HG02840 (cell line): ENCODE results near the gene MYL9.

Source experiments
- ATAC-seq: cut with Tn5 transposase; IDR thresholded peaks from one replicate; pipeline ENCODE4 v1.9.1; 2021; ENCODE audit warnings: mild to moderate bottlenecking, moderate library complexity, moderate number of reproducible peaks; ENCODE audit not compliant: unreplicated experiment, low FRiP score

The MYL9 gene

DNA sequence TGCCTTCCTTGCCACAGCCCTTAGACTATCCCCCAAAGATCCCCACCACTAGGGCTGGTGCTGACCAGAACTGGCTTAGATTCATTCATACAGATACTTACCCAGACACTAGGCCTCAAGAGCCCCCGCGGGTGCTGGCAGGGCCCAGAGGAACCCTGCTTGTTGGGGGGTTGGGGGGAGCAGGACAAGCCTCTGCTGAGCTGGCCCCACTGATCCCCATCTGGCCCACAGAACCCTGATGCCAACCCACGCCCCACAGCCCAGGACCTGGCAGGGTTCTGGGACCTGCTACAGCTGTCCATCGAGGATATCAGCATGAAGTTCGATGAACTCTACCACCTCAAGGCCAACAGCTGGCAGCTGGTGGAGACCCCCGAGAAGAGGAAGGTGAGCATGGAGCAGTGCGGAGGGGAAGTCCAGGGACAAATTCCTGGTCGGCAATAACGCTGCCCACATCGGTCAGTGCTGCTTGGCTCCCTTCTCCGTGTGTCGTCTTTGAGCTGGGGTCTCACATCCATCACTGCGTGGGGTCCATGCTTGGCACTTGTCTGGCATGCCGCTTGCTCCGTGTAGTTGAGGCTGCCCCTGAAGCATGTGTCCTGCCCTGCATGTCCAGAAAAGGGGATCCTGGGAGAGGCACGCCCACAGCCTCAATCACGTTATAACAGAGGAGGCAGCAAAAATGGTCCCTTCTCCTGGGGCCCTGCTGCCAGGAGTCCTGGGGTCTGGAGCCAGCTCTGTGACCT, 15.5 kb upstream of the MYL9 start:
- ATAC-seq = no peak

DNA sequence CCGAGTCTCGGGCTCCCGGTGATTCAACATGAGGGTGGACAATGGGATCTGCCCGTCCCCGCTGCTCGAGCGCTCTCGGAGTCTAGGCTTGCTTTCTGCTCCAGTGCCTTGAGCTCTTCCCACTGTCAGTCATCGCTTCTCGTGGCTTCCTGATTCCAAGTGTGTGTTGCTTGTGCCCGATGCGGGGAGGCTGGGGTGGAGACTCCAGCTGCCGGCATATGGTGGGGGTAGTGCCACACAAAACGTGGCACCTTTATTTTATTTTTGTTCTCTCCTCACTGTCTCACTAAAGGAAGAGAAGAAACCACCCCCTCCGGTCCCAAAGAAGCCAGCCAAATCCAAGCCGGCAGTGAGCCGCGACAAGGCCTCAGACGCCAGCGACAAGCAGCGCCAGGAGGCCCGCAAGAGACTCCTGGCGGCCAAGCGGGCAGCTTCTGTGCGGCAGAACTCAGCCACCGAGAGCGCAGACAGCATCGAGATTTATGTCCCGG, 14.8 kb upstream of the MYL9 start:
- ATAC-seq = no peak

DNA sequence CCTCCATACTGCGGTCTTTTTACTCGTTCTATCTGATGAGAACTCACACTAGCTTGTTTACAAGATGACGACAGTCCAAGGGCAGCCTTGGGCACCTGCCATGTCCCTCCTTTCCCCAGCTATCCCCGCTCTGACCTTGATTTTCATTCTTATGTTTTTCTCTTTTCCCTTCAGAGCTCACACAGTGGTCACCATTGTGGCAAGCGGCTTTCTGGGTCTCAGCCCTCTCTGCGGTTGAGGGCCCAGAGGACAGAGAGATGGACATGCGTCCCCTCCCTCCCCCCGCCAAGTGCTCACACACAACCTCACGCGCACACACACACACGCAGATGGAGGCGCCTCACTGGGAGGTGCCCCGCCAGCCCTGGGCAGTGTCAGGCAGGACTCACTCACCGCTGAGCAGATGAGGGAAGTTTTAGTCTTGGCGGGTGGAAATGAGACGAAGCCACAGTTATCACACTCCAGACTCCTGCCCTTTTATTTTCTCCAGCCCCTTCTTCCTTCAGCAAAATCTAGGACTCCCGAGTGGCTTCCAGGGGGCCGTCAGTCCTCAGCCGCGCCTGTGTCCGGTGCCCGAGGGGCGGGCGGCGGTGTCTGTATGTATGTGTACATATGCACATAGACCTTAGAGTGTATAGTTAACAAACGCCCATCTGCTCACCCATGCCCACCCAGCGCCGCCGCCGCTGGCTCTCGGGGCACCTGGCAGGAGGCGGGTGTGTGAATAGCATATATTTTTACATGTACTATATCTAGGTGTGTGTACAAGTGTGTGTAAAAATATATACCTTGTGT, 13.8 kb upstream of the MYL9 start:
- ATAC-seq = no peak

DNA sequence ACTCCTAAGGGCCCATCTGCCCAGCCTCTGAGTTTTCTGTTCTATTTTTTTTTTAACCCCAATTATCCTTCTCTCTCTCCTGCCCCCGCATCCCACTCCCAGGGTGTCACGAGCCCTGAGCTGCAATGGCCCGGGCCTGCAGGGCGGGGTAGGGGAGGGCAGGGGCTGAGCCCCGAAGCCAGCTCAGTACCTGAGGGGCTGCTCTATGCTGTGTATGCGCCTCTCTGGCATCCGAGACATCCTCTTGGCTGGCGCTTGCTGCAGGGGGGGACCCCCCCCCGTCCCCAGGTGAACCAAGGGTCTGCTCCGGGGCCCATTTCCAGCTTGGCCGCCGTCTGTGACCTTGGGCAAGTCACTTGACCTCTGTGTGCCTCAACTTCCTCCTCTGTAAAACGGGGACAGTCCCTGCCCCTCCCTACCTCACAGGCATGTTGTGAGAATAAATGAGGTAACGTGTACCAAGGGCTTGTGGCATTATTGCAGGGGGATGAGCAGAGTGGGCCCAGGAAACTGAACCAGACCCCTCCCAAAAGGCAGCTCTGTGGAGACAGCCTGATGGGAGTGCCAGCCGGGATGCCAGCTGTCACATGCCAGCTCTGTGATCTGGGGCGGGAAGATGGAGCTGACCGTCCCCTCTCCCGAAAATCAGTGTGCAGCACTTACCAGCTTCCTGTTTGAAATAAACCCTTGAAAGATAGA, 13.0 kb upstream of the MYL9 start:
- ATAC-seq = no peak

DNA sequence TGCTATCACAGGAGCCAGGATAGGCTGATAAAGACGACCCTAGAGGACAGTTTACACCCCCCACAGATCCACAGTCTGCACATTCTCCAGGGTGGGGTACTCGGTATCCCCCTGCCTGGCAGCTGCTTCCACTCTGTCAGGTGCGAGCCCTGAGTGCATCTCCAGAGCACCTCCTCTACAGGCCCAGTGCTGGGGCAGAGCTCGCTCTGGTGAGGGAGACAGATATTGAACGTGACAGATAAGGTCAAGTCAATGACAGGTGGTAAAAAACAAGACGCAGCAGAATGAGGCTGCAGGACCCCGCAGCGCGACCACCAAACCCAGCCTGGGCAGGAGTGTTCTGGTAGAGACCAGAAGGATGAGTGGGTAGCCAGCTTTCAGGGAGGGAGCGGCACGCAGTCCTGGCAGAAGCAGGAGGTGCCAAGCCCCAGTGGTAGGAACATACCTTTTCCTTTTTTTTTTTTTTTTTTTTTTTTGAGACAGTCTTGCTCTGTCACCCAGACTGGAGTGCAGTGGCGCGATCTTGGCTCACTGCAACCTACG, 12.4 kb upstream of the MYL9 start:
- ATAC-seq = no peak

DNA sequence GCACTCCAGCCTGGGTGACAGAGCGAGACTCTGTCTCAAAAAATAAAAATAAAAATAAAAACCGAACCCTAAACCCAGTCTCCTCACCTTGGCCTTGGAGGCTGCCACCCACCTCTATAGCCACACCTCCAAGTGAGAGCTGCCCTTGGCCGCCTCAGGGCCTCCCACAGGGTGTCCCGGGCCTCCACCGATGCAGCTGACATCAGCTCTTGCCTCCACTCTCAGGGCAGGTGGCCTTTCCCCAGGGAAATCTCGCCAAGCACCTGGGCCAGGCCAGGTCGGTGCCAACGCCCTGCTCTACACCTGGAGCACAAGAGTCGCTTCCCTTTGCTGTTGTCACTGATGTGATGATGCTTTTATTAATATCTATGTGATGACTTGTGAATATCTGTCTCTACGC, 8.9 kb upstream of the MYL9 start:
- ATAC-seq = no peak

DNA sequence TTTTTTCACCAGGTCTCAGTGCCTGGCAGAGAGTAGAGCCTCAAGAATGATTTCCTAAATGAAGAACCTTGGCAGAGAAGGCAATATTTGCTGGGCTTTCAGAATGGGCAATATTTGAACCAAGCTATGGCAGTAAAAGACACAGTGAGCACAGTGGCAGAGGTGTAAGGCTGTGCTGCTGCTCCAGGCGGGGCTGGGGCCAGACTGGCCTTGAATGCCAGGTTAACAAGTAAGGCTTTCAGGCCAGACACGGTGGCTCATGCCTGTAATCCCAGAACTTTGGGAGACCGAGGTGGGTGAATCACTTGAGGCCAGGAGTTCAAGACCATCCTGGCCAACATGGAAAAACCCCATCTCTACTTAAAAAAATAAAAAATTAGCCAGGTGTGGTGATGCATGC, 8.5 kb upstream of the MYL9 start:
- no peak for ATAC-seq

DNA sequence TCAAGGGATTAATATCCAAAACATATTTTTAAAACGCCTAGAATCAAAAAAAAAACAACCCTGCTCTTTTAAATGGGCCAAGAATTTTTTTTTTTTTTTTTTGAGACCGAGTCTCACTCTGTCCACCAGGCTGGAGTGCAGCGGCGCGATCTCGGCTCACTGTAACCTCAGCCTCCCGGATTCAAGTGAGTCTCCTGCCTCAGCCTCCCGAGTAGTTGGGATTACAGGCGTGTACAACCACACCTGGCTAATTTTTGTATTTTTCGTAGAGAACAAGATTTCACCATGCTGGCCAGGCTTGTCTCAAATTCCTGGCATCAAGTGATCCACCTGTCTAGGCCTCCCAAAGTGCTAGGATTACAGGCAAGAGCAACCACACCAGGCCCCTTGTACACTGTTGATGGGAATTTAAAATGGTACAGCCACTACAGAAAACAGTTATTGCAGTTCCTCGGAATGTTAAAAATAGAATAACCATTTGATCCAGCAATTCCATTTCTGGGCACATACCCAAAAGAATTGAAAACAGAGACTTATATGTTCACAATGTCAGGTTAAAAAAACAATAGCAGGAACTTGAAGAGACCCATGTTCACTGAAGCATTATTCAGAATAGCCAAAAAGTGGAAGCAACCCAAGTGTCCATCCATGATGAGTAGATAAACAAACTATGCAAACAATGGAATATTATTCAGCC, 3.1 kb upstream of the MYL9 start:
- ATAC-seq = no peak

DNA sequence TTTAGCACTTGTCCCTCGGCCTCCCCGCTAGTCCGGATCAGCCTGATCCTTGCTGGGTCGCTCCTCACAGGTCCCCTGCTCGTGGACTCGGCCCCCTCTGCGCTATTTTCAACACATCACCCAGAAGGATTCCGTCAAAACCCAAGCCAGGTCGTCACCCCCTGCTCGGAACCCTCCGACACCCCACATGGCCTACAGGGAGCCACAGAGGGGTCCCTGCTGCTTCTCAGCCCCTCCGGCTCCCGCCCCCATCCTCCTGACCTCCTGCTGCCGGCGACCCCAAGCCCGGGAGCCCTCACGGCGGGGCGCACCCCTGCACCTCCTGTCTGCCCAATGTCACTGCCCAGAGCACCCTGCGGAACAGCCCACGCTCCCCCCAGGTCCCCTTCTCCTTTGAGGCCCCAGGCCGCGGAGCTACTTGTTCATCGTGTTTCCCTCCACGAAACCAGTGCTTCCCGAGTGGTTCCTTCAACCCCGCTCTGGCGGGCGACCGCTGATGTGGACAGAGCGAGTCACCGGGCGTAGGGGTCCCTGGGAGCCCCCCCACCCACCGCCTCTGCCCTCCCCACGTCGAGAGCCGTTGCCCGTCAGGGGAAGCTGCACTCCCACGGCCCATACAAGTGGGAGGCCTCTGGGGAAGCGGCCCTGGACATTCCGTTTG, 638 bp upstream of the MYL9 start:
- no peak for ATAC-seq

DNA sequence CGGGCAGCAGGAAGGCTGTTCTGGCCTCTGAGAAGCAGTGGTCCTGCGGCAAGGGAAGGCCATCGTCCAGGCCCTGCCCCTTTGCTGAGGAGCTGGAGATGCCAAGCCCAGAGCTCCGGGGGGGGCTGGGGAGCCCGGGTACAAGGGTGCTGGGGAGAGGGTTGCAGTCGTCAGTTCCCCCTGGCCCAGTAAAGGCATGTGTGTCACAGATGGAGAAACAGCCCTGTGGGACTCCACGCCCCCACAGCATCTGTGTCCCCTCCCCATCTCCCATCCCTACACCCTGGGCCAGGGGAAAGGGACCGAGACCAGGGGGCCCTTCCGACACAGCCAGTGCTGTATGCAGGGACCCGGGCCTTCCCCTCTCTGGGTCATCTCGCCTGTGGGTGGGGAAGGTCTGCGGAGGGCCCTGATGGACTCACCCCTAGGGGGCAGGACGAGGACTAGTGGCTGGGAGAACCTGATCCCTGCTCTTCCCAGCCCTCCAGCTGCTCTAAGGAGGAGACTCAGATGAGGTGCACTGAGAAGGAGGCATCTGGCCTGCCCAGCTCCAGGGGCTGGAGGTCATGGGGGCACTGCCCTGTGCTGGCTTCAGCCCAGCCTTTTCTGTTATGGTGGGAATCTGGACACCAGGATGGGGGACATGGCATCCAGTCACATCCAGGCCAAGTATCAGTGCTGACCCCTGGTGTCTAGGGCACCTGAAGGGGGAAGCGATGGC, 609 bp downstream of the MYL9 start:
- no peak for ATAC-seq

DNA sequence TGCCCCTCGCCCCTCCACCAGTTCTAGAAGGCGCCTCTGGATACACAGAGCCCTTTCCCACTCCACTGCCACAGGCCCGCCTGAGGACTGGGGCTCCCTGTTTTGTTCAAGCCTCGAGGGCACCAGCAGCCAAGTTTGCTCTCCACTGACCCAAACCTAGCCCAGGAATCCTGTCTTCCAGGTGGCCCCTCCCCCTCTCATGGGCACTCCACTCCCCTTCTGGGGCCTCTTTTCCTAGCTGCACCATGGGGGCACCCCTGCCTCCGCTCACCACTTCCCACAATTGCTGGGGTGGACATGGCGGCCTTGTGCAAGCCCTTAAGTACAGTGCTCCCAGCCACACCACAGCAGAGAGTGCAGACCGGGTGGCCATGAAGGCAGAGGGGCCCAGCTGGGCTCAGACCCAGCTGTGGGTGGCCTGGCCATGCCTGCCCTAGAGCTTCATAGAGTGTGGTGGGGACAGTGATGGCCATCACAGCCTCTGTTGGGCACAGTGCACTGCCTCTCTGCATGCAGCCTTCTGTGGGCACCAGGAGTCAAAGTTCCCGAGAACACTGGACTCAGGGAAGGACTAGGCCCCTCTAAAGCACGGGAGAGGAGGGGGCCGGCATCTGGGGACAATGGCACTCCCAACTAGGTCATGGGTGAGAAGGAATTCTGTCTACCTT, 1.3 kb downstream of the MYL9 start:
- ATAC-seq = no peak

DNA sequence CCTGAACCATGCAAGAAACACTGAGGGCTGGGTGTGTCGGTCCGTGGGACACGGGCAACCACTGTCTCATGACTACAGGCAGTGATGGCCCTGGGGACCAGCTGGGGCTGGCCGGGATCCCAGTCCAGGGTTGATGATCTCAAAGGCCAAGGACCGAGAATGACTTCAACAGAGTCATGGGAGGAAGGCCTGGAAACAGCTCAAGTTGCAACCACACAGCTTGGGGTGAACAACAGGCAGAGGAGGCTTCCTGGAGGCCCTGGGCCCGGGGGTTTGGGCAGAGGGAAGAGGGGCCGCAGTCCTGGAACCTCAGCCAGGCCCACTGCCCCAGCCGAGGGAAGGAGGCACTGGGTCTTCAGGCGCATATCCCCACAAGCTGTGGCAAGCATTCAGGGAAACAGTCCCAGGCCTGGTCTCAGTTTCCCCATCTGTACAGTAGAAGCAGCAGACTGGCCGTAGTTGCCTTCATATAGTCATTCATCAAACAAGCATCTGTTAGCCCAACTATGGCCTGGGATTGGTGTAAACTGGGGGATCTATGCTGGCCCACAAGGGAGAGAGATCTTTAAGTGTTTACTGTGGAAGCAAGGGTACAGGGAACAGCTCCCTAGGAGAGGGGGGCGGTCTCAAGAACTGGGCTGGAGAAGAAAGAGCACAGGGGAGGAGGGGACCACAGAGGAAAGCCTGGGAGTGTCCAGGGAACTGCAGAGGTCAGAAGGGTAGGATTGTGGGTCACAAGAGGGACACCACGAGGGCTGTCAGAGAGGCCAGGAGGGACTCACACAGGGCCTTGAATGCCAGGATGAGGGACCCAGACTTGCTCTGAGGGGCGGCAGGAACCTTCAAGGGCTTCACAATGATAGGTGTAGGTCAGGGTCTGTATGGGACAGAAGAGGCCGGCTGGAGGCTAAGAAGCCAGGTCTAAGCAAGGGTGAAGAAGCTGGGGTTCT, 2.1 kb downstream of the MYL9 start:
- no peak for ATAC-seq

DNA sequence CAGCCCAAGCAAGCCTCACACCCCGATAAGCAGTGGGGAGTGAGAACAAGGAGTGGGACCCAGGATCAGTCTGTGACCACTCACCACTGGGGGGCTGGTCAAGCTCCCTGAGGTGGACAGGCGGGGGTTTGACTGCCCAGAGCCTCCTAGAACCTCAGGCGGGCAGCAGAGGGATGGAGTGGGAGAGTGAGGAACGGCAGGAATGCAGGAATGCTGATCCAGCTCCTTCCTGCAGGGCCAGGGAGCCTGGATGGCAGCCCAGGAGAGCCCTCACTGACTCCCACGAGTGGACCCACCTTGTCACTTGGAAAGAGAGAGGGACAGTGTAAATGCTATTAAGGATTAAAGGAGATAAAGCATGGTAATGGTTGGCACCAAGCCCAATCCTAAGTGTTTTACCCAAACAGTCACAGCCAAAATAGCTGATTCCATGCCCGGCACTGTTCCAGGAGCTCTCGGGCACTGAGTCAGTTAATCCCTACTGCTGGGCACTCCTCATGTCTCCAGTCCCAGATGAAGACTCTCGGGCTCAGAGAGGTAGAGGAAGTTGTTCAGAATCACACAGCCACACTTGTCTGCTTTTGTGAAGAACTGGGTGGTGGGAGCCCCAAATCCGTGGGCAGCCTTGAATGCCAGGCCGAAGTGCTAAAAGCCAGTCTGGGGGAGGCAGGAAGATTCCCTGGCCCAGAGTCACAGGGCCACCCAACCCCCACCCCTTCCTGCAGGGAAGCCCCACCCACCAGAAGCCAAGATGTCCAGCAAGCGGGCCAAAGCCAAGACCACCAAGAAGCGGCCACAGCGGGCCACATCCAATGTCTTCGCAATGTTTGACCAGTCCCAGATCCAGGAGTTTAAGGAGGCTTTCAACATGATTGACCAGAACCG, 3.1 kb downstream of the MYL9 start:
- ATAC-seq = no peak

DNA sequence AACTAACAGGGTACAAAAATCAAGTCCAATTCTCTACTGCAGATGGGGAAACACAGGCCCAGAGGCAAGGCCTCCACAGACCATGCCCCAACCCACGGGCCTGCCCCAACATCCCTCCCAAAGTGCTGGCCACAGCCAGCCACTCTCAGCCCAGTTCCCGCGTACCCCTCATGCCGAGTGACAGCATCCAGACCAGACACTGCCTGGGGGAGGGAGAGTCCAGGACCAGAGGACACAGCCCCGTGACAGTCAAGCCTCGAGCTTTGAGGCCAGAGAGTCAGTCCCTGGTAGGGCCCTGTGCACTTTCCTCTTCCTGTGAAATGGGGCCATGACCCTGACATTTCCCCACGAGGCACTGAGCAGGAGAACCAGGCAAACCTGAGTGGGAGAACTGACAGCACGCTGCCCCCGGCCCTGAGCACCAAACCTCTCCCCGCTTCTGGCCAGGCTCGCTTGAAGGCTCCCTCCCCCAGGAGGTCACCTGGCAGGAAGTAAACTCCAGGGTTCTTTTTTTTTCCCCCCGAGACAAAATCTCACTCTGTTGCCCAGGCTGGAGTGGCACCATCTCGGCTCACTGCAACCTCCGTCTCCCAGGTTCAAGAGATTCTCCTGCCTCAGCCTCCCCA, 4.9 kb downstream of the MYL9 start:
- ATAC-seq = no peak

DNA sequence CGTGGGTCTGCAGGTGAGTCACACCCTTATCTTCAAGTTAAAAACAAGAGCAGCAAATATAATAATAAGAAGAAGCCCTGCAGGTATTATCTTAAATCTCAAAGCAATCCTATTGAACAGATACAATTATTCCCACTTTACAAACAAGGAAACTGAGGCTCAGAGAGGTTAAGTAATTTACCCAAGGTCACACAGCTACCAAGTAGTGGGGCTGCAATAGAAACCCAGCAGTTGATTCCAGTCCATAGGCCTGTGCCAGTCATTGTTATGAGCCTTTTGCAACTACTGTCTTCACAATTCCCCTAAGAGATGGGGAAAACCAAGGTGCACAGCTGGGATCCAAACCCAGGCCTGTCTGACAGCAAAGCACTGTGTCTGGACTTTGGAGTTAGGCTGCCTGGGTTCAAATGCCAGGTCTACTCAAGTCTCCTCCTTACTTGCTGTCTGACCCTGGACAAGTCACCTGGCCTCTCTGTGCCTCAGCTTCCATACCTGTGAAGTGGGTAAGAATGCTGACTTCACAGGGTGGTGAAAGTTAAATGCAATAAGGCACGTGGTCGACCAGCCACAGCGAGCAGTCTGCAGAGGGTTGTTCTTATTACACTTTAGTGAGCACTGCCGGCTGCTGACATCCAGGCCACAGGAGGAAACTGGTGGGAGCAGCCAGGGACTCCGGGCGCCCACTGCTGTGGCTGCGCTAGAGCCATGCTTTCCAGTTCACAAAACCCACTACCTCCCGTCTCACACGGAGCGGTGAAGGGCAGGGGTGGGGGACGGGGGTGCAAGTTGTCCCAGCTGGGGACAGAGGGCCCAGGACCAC, 6.1 kb downstream of the MYL9 start:
- no peak for ATAC-seq

DNA sequence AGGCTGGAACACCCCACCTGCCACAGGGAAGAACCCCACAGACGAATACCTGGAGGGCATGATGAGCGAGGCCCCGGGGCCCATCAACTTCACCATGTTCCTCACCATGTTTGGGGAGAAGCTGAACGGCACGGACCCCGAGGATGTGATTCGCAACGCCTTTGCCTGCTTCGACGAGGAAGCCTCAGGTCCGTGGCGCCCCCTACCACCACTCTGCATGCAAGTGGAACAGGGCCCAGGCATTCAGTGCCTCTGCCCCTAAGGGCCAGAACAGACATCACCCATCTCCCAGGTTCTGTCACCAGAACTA, 6.6 kb downstream of the MYL9 start:
- no peak for ATAC-seq
